GM23248 (cell line): ENCODE results near the gene SBF2.

Experiments used
- EZH2 ChIP-seq: fragments of 200-600 bp; sonication (generic); IDR thresholded peaks from 2 replicates; pipeline ENCODE4 v1.6.1; 2018; ENCODE audit warnings: antibody characterized with exemption, mild to moderate bottlenecking; ENCODE audit not compliant: insufficient read depth, poor library complexity, severe bottlenecking
- EZH2phosphoT487 ChIP-seq: fragments of 200-600 bp; sonication (generic); IDR thresholded peaks from 2 replicates; pipeline ENCODE4 v1.6.1; 2018; ENCODE audit warnings: antibody characterized with exemption, moderate library complexity, mild to moderate bottlenecking, low read depth; ENCODE audit not compliant: insufficient read depth

DNA sequence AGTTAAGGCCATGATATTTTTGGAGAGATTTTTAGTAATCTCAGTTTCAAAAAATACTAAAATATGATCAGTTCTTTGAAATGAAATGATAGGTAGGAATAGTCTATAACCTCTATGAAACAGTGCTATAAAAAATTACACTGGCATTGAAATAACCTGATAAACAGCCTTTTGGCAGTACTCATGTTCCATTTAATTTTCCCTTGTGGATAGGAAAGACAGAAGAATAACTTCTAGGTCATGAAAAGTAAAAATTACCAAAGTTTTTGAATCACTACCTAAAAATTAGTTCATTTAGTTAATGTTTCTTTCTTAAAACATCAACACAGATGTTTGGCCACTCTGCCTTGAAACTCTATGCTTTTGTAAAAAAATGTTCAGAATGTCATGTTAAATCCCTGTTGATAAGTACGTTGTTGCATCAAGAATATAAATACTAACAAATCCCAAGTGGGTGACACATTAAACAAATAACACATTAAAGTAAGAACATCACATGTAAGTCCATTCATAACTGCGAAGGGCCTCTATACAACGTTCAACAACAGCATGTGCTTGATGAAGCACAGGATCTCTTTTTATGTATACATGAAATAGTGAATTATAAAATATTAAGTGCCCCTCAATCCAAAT lies 339.9 kb downstream of the SBF2 start:
- TF ChIP-seq EZH2 (no peak), EZH2phosphoT487 (no peak)
